GM10248 (cell line): ENCODE results near the gene SLIT1.

ENCODE experiments used
- CTCF ChIA-PET: fragments of 300-600 bp; sonication (Branson Sonifier 250); formaldehyde crosslinking; extraction: SDS; loops from one replicate; lab custom pipeline; 2021; ENCODE audit warnings: antibody characterized with exemption; lab: Yijun Ruan, JAX
- POLR2A ChIA-PET: fragments of 350-650 bp; sonication (Branson Sonifier 250); formaldehyde crosslinking; extraction: SDS; loops from one replicate; lab custom pipeline; 2020; ENCODE audit warnings: antibody characterized with exemption; lab: Yijun Ruan, JAX
- DNase-seq: peaks from one replicate; pipeline ENCODE4 v3.0.0; 2012; ENCODE audit errors: extremely low spot score
- TF ChIP-seq, protein P1 (sequence below): IDR thresholded peaks from 2 replicates; pipeline ENCODE4 v1.5.1; 2012; ENCODE audit warnings: mild to moderate bottlenecking, low read depth; ENCODE audit errors: extremely low read depth, missing control alignments, control extremely low read depth

SLIT1 gene

DNA sequence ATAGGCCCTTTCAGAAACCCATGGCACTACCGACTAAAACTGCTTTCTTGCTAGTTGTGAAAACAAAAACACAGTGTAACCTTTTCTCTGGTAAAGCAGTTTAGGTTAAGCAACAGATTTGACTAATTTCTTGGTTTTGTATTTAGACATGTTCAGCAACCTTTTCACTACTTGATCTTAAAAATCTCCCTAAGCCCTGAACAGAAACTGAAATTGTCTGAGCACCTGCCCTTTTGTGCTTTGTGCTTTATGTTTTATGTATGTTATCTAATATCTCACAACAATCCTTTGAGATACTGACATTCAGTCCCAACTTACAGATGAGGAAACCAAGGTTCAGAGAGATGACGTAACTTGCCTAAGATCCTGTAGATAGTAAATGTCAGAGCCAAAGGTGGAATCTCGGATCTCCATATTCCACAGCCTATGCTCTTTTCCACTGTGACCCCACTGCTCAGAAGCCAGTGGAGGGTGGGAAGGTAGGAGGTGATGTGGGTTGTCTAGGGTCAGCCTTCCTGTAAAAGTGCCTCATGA is 207.1 kb downstream of the SLIT1 start:
- DNase-seq = peak; percentile 70
- POLR2A ChIA-PET = no interaction called here
- TF ChIP-seq, protein P1, sequence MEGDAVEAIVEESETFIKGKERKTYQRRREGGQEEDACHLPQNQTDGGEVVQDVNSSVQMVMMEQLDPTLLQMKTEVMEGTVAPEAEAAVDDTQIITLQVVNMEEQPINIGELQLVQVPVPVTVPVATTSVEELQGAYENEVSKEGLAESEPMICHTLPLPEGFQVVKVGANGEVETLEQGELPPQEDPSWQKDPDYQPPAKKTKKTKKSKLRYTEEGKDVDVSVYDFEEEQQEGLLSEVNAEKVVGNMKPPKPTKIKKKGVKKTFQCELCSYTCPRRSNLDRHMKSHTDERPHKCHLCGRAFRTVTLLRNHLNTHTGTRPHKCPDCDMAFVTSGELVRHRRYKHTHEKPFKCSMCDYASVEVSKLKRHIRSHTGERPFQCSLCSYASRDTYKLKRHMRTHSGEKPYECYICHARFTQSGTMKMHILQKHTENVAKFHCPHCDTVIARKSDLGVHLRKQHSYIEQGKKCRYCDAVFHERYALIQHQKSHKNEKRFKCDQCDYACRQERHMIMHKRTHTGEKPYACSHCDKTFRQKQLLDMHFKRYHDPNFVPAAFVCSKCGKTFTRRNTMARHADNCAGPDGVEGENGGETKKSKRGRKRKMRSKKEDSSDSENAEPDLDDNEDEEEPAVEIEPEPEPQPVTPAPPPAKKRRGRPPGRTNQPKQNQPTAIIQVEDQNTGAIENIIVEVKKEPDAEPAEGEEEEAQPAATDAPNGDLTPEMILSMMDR = no peak
- CTCF ChIA-PET = interaction anchor here (1.0 to 1.6 kb wide), 5 partner anchors 9 to 58 kb away, joined by 3 to 5 read pairs (median 3); no protein-coding TSS in a partner anchor

DNA sequence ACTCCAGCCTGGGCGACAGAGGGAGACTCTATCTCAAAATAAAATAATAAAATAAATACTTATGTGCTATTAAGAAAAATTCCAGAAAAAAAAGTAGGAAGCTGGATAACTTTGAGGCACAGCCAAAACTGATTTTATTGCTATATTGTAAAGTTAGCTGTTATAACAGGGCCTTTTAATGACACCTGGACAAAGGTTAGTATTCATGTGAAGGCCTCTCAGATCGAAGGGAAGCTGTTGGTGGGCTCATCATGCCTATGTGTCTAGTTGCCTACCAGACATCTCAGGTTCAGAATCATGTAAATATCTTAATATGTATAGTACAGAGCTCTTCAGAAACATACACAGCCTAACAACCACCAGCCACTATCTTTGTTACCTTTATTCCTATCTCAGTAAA is 210.6 kb downstream of the SLIT1 start:
- ChIA-PET POLR2A (no interaction called here), CTCF (interaction anchor here (1.2 to 4.0 kb wide), 11 partner anchors 9 to 113 kb away, joined by 3 to 14 read pairs (median 5); no protein-coding TSS in a partner anchor)
- DNase-seq = no peak
- TF ChIP-seq, protein P1 = no peak

DNA sequence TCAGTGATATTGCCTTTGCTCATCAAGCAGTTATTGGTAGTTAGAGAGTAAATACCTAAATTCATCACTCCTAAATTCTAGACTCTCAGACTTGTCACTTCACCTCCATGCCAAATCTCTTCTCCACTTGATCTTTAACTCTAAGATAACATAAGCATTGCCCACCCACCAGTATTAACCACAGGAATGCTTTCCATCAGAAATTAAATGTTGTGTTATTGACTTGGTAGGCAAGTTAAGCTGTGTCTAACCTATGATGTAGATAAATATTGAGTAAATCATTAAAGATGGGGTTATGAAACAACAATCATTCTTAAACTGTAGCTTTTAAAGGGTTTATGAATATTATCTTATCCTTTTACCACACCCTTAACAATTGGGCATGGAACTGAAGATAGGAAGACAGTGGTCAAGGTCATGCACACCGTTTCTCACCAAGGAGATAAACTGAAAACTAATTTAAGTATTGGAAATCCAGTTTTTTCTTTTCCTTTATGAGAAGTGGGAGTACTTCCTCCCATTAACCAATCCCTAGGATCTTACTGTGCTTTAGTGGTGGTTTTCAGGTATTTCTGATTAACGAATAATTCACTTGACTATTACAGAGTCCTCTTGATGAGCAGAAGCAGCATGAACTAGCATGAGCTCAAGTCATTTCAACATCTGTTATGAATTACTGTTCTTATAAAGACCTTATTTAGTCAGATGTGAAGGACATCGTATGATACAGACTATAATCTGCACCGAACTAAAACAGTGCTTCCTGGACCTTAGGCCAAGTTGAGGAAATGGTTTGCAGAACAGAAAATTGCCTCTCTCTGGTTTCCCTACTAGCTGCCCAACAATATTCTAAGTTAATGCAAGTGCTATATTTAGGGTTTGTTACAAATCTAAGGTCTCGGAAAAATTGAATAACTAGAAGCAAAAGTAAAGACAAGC is 211.7 kb downstream of the SLIT1 start:
- POLR2A ChIA-PET = no interaction called here
- DNase-seq = no peak
- CTCF ChIA-PET = interaction anchor here (1.2 to 4.0 kb wide), 13 partner anchors 9 to 112 kb away, joined by 3 to 14 read pairs (median 5); no protein-coding TSS in a partner anchor
- TF ChIP-seq, protein P1 = no peak

DNA sequence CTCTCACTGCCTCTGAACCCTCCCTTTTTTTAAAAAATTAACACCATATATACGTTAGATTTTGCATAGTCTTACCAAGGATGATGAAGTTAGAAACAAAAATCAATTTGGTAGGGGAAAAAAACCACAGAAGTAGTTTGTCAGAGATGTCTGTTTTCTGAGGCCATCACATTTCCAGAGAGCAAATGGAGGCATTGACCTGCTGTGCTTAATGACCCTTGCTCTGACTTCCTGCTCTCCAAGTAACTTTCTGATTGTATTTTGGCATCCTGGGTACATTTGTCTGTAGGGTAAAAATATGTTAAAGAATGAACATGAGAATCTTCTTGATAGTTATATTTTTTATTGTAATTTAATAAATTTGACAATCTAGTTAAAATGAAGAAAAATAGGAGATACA is 213.5 kb downstream of the SLIT1 start:
- POLR2A ChIA-PET = no interaction called here
- CTCF ChIA-PET = no interaction called here
- TF ChIP-seq, protein P1 = no peak
- no peak for DNase-seq

DNA sequence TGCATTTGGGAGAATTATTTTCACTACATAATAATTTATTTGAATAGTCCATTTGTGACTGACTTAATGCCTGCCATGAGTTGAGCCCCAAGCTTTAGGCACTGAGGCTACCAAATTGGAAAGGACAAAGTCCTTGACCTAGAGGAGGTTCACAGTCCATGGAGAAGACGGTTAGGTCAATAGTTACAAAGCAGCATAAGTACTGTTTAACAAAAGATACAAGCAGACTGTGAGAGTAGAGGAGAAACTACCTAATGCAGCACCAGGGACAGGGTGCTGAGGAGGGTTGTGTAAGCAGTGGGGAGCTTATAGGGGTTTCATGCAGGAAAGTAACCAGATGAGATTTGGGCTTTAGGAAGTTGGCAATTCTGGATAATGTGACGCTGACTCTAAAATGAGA is 214.4 kb downstream of the SLIT1 start:
- DNase-seq = no peak
- TF ChIP-seq, protein P1 = no peak
- ChIA-PET POLR2A (no interaction called here), CTCF (no interaction called here)

DNA sequence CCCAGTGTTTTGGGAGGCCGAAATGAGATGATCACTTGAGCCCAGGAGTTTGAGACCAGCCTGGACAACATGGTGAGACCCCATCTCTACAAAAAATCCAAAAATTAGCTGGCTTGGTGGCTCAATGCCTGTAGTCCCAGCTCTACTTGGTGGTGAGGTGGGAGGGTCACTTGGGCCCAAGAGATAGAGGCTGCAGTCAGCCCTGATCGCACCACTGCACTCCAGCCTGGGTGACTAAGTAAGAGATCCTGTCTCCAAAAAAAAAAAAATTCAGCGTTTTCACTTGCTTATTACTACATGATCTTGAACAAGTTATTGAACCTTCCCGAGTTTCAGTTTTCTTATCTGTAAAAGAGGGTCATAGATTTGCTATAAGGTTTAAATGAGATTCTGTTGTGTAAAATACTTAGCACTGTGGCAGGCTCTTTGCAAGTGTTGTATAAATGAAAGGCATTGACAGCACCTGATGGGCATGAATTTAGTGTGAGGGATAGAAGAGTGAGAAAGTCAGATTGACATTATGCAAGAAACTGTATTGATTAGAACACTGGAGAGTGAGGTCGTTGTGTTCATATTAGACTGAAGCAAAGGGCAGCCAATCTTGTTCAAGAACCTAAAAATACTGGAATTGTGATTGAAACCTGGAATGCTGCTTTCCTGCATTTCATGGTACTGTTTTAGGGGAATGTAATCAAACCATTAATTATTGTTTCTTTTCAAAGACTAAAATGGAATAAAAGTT is 216.9 kb downstream of the SLIT1 start:
- POLR2A ChIA-PET = no interaction called here
- TF ChIP-seq, protein P1 = no peak
- DNase-seq = no peak
- CTCF ChIA-PET = interaction anchor here (1.4 kb wide), 1 partner anchor 10 kb away, joined by 3 read pairs; no protein-coding TSS in a partner anchor
